HG03159 (cell line): Measurements from ENCODE around the gene POU6F2.
"Not testable (repeated sequence)": the region's sequence is repeated elsewhere in the genome, so short reads cannot be mapped to it uniquely, and the experiment has no call there.

Experiments used
- ATAC-seq: cut with Tn5 transposase; IDR thresholded peaks from one replicate; pipeline ENCODE4 v1.9.1; 2021; ENCODE audit warnings: mild to moderate bottlenecking, moderate library complexity; ENCODE audit not compliant: unreplicated experiment

Gene POU6F2

DNA sequence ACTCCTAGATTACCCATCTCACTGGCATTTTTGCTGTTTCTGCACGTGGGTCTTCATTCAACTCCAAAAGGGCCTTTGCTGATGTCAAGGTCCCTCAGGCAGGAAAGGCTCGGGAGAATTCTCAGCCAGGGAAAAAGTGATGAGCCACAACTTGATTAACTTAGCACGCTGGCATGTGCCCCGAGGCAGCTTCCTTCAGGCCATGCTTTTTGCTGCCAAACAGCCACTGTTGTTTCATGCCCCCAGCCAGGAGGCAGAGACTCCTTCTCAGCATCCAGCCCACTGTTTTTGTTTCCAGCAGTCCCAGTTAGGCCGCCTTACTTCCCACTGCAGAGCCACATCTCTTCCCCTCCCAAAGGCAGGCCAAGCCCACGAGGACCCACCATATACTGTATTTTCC lies 322.0 kb downstream of the POU6F2 start:
- ATAC-seq, result no peak

DNA sequence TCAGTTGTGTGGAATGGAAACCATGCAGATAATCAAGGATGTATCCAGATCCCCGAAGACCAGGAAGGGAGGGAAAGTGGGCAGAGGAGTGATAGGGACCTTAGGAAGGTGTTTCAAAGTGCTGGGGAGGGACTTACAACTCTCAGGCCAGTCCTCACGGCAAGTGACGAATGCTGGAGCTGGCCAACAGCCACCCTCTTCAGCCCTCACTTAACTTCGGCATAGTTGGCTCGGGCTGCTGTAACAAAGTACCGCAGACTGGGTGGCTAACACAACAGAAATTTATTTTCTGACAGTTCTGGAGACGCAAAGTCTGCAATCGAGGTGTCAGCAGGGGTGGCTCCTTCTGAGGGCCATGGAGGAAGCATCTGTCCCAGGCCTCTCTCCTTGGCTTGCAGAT lies 322.6 kb downstream of the POU6F2 start:
- no peak for ATAC-seq

DNA sequence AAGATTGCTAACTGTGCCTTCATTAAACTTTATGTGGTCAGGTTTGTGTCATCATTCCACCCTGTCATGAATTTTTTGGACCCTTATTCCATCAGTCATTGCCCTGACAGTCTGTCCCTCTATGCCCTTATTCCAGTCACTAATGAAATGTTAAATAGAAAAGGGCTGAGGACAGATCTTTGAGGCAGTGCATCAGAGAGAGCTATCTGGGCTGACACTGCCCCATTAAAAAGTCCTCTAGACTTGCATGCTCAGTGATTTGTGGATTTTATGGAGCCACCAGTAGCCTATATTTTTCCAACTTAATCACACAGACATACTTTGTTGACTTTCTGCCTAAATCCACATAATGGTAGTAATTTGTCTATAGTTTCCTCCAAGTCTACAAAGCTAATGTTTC lies 323.8 kb downstream of the POU6F2 start:
- no peak for ATAC-seq

DNA sequence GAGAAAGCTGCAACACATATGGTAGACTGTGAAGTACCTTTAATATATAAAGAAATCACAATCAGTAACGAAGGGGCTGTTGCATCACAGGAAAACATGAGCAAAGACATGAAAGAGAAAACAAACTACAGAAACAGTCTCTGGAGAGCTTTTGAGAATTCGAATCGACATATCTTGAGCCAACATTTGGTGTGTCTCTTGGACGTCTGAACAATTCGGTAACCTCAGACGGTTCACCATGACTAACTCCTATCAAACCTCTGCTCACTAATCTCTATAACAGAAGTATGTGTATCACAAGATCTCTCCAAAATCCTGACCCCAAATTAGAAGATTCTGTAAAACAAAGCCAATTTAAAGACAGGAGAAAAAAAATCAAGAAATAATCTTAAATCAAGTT lies 326.5 kb downstream of the POU6F2 start:
- ATAC-seq, result no peak

DNA sequence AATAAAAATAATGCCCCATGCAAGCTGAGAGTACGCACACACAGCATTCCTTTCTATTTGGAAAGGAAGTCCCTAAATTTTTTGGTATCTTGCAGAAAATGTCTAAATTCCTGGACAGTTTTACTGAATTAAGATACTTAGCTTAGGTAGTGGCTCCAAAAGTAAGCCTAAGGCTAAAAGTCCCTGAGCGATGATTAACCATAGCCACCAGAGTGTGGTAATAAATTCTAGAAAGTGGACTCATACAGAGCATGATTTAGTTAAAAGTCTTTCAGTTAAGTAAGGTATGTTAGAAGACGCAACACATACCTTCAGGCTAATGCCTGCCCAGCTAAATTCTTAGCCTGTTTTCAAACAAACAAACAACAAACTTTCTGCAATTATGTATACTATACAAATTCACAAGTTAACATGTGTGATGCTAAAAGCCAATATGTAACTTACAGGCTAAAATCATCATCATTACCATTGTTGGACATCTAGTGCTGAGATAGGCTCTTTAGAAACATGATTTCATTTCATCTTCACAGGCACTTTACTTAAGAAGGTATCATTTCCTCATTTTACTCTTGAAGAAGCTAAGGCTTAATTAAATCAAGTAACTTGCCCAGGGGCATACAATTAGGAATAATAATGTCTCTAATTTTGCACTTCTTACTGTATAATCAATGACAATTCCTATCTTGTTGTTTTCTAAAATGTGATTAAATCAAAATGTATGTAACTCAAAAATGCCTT lies 327.1 kb downstream of the POU6F2 start:
- ATAC-seq, result no peak

DNA sequence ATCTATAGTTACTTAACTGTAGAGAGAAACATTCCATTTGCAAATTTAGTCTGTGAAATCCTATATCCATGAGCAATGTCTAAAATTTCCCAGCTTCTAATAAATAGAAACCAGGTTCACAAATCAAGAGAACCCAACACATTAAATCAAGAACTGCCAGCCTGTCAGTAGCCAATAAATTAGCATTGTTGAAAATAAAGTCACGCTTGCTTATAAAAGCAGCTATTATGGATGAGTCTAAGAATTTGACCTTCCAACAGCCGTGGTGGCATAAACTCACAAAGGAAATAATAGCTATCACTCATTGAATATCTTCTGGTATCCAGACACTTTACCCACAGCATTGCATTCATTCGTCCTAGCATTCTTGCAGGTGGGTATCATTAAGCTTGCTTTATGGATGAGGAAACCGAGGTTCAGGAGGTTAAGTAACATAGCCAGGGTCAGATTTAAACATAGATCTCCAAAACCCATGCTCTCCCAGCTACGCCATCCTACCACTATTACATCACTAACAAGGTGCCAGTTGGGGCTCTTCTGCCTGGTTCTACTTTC lies 328.4 kb downstream of the POU6F2 start:
- ATAC-seq, result no peak

DNA sequence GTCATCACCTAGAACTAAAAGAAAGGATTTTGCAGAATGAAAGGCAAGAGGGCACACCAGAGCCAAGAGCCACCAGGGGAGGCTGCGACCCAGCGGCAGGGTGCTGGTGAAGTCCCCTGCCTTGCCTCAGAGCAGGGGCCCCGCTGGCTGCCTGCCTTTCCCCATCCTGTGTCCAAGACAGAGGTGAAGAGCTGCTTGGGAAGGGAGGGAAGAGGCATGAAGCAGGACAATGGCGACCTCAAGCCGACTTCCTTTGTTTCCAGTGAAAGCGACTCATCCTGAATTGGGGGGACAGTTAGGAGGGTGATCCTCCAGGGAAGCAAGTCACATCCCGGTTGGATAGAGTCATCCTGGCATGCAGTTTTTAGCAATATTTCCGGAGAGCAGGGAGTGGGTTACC lies 333.0 kb downstream of the POU6F2 start:
- ATAC-seq, result no peak

DNA sequence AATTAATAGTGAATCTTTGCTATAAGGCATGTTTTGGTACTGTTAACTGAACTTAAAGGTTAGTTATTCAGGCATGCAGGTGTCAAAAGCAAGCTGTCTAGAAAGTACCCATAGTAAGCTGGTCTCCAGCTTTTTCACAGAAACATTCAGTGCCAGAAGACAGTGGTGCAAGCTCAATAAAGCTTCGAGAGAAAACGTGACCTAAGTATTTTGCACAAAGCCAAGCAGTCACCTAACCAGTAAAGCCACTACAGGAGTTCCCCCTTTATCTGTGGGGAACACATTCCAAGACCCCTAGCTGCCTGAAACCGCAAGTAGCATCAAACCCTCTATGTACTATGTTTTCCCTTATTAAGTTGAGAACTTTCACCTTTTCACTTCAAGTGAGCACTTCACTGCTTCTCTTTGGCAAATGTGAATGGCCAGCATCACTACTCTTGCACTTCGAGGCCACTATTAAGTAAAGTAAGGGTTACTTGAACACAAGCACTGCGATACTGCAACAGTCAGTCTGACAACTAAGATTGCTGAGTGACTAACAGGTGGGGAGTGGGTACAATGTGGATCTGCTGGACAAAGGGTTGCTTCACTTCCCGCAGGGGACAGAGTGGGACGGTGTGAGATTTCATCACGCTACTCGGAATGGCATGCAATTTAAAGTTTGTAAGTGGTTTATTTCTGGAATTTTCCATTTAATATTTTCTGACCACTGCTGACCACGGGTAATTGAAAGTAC lies 334.7 kb downstream of the POU6F2 start:
- ATAC-seq, result no peak

DNA sequence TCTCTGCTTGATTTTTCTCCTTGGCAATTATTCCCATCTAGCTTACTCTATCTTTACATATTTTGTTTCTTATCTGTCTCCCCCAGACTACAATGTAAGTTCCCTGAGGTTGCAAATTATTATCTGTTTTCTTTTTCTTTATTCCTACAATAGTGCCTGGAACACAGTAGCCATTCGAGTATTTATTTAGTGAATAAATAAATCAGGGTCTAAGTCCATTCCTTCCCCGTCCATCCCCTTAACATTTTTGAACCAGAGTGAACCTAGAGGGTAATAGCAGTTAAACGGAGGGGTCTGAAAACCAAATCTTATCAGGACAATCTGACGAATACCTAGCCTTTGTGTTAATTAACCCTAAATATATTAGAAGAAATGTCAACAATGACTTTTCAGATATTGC lies 335.7 kb downstream of the POU6F2 start:
- ATAC-seq, result no peak

DNA sequence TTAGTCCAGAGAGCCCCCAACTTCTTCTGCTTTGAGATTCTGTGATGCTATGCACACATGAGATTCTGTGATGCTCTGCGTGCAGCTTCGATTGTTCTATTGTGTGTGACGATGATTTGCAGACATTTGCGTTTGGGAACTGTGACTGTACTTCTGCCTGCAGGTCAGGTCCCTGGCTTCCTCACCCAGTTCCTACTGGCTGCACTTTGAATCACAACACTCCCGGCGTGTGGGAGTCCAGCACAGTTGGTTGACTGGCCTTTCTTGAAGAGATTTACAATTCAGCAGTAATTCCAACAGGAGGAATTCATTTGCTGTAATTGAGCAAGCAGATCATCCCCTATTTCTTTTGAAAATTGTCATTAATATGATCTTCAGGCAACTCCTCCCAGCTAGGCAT lies 336.3 kb downstream of the POU6F2 start:
- ATAC-seq, result no peak

DNA sequence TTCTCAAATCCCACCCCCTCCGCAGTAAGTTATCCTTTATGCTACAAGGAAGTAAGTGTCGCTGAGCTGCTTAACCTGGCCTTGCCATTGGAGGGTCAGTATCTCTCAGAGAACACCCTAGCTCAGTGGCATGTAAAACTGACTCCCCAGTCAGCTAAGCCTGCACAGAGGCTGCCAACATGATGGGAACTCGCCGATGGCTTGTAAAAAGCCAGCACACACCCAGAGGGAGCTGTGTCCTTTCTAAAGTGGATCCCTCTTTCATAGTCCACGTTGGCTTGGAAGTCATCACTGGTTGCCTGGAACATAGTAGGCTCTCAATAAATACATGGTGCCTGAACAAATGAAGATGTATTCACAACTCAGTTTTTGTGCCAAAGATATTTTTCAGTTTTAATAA lies 339.4 kb downstream of the POU6F2 start:
- no peak for ATAC-seq

DNA sequence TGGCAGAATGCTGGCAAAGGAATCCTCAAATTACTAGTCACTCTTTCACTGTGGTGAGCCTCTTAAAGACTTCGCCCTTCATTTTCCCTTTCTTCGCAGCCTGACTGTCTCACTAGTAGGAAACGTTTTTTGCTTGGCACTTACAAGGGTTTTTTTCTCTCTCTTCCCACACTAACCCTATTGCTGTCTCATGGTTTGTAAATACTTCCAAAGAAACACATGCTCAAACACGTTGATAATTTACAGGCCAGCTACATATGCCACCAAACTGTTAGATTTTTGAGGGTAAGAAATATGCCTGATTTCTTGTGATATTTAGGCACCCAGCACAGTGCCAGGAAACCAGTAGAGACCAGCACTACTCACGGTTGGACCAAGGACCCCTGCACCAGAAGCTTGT lies 340.2 kb downstream of the POU6F2 start:
- no peak for ATAC-seq

DNA sequence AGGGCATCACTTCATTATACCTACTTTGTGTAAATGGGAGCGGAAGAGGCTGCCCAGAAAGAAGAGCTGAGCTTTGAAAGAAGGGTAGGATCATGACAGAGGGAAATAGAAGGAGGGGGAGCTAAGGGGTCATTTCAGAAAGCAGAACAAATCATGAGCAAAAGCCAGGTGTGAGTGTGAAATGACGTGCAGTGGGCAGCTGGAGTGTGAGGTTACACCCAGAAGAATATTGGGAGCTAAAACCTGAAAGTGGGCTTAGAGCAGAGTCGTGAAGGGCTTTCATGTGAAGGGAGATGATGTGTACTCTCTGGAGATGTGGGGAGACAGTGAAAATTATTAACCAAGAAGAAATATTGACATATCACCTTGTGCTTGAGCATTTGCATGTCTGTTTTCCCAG lies 343.5 kb downstream of the POU6F2 start:
- no peak for ATAC-seq

DNA sequence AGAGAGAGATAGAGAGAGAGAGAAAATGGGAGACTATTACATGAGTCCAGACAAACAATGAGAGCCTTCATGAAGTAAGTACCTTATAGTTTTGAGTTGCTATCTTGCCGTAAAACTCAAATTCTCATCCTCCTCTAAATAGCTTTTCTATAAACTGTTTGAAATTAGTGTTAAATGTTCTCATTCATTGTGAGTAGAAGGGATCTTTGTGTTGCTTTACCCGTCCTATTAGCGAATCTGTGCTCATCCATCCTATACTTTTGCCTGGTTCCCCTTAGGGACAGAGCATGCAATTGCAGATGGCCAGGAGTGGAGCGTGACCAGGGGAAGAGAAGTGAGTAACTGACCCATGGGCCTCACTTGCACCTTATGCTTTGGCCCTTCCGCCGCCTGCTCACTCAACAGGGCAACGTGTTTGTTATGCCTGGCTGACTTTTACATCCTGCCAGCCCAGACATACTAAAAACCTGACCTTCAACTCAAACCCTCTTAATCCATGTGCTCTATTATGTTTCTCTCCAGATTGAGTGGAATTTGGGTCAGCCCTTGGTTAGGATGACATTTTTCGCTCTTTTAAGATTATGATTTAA lies 344.3 kb downstream of the POU6F2 start:
- no peak for ATAC-seq

DNA sequence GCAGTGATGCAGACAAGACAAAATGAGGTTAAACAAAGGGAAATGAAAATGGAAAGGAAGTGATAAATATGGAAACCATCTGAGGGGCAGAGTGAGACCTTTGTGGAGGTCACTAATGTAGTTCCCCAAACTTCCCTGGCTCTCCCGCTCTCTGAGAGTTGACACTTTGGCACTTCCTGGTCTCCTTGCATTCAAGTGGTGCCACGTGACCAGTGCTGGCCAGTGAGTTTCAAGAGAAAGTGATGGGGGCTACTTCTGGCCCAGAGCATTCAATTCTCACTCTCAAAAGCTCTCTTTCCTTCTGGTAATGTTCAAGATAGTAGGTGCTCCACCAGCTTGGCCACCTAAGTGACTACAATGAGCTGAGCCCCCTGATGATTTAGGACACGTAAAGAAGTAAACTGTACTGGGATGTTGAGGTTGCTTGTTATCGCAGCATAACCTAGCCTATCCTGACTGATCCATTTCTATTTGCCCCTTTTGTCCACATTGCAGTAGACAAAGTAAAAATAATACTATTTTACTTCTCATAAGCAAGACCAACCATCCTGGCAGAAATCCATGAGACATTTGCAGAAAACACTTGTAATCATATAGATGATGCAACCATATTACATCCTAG lies 346.5 kb downstream of the POU6F2 start:
- no peak for ATAC-seq

DNA sequence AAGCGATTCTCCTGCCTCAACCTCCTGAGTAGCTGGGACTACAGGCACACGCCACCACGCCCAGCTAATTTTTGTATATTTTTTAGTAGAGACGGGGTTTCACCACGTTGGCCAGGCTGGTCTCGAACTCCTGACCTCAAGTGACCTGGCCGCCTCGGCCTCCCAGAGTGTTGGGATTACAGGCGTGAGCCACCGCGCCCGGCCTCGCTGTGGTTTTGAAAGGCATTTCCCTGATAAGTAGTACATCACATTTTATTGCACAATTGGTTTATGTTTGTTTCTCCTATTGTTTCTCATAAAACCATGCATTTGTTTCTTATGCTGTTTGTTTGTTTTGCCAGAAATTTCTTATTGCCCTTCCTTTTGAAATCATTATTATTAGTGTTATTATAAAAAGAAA lies 353.9 kb downstream of the POU6F2 start:
- not testable (repeated sequence) for ATAC-seq

DNA sequence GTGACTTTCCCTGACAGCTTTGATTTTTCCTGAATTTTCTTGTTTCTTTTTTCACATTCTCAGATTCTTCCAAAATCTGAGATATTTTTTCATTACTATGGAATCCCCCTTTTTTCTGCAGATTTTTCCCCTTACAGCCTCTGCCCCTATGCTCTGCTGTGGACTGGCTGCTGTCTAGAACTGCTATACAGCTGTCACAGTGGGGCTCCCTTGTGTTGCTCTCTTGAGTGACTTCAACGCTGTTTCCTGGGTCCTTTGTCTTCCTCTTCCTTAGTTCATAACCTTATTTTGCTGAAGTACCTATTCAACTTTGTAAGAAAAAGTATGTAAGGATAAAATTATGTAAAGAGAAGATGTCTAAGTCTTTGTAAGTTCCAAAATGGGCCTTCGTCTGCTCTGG lies 354.4 kb downstream of the POU6F2 start:
- ATAC-seq, result no peak

DNA sequence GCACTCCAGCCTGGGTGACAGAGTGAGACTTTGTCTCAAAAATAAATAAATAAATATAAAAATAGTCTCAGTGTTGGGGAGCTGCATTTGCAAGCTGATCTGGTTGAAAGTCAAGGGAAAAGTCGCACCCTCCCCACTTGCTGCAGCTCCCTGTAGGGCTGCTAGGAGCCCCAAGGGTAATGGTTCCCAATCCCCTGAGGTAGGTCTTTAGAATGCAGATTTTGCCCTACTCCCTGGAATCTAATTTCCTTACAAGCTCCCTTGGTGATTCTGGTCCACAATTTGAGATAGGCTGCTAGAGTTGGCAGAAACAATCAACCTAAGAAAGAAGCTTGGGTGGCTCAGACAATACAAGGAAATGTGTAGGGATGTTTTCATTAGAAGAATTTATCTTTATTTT lies 356.0 kb downstream of the POU6F2 start:
- ATAC-seq, result no peak

DNA sequence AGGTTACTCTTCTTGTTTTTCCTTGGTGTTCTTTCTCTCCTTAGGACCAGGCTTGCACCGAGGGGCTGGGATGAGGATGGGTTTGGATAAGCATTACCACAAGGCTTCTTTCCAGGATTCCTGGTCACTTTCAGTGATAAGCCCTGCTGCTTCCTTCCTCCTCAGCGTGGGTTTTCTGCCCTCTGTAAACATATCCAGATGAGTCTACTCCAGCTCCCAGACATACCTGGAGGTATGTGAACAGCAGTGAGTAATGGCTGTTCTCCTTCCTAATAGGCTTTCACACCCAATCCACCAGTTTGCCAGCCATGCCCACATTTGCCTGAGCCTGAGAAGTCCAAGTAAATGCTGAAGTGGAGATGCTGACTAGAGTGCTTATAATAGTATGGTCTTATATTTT lies 358.7 kb downstream of the POU6F2 start:
- no peak for ATAC-seq

DNA sequence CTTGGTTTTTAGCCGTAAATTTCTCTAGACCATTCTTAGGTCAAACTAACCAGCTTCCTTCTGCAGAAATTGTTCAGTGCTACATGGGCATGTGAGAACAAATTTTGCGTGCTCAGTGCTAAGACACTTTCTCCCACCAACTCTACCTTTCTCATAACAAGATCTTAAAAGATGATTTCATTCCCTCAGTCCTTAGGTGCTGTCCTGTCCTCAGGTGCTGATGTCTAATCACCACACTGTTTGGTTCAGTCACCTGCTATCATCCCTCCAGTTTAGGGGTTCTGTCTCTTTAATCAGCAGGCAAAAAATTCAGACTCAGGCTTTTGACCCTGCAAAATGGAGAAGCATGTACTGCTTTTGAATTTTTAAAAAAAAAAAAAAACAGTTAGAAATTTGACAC lies 361.0 kb downstream of the POU6F2 start:
- no peak for ATAC-seq

DNA sequence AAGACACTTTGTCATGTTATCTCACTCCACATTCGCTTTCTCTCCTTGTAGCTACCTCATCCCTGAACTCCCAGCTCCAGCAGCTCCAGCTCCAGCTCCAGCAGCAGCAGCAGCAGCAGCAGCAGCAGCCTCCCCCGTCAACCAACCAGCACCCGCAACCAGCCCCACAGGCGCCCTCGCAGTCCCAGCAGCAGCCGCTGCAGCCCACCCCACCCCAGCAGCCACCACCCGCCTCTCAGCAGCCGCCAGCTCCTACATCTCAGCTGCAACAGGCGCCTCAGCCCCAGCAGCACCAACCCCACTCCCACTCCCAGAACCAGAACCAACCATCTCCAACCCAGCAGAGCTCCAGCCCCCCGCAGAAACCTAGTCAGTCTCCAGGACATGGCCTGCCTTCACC lies 361.9 kb downstream of the POU6F2 start:
- no peak for ATAC-seq

DNA sequence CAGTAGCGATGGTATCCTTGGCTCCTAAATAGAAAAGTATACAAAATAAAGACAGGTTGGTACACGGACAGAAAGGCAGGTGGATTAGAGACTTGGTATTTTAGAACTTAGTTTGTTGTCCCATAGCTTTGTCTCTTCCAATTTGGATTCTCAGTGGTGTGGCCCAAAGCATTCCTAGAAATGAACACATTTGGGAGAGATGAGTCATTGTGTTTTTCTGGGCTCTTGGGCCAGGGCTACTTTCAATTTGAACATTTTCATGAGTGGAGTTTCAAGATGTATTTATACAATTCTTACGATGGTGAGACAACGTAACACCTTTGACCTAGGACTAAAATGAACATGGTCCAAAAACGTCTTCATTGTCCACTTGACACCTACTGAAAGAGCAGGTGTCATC lies 363.4 kb downstream of the POU6F2 start:
- no peak for ATAC-seq
